ENCODE data around the gene E2F2.
"Not testable (repeated sequence)": the region's sequence is repeated elsewhere in the genome, so short reads cannot be mapped to it uniquely, and the experiment has no call there.

GRCh38 chr1:23542940-23543339, 11.9 kb upstream of the E2F2 start:
- TF ChIP-seq, protein P1, sequence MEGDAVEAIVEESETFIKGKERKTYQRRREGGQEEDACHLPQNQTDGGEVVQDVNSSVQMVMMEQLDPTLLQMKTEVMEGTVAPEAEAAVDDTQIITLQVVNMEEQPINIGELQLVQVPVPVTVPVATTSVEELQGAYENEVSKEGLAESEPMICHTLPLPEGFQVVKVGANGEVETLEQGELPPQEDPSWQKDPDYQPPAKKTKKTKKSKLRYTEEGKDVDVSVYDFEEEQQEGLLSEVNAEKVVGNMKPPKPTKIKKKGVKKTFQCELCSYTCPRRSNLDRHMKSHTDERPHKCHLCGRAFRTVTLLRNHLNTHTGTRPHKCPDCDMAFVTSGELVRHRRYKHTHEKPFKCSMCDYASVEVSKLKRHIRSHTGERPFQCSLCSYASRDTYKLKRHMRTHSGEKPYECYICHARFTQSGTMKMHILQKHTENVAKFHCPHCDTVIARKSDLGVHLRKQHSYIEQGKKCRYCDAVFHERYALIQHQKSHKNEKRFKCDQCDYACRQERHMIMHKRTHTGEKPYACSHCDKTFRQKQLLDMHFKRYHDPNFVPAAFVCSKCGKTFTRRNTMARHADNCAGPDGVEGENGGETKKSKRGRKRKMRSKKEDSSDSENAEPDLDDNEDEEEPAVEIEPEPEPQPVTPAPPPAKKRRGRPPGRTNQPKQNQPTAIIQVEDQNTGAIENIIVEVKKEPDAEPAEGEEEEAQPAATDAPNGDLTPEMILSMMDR (conservative IDR thresholded peaks at IDR 0.05; ENCODE audit: low read length), result not testable (repeated sequence)
- not testable (repeated sequence) for TF ChIP-seq EZH2phosphoT487 (IDR thresholded peaks at IDR 0.05; ENCODE audit: borderline replicate concordance)
